HG03095 (cell line): ENCODE data around the gene PCDHAC2.

Experiments used
- ATAC-seq: cut with Tn5 transposase; IDR thresholded peaks from one replicate; pipeline ENCODE4 v1.9.1; 2021; ENCODE audit warnings: moderate library complexity; ENCODE audit not compliant: unreplicated experiment

The PCDHAC2 gene

DNA sequence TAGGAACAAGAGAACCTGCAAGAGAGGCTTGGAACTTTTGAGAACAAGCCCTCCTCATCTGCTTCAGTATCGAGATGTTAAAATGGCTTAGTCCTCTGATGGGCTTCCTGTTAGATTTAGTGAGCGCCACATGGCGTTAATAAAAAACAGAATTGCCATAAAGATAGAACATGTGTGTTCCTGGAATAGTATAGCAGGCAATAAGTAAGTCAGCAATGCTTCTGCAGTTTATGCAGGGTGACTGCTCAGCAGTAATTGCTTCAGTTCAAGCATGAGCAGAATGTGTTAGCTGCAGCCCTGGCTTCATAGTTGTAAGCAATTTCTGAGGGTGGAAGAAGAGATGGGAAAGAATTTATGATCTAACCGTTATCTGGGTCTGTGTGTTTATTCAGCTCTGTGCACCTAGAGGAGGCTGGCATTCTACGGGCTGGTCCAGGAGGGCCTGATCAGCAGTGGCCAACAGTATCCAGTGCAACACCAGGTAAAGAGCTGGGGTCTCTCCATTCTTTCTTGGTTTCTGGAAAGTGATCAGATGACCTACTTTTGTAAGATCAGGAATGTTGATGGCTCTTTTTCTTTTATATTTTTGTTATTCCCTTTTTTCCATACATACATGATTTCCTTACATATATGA lies 15.9 kb downstream of the PCDHAC2 start:
- no peak for ATAC-seq

DNA sequence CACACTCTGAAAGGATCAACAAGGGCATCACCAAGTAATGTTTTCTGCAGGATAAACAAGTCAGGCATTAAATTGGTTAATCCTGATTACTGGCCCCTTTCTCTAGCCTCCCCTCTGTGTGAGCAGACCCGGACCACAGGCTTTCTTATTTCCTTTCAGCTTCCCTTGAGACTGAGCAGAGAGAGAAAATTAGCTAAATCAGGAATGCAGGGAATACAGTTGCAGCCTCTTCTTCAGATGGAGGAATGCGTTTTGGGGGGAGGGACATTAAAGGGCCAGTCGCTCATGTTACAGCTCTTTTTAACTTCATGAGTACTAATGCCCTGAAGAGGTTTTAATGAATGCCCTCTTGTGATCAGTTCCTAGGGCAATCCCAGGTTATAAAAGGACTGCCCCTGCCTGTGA lies 19.8 kb downstream of the PCDHAC2 start:
- no peak for ATAC-seq

DNA sequence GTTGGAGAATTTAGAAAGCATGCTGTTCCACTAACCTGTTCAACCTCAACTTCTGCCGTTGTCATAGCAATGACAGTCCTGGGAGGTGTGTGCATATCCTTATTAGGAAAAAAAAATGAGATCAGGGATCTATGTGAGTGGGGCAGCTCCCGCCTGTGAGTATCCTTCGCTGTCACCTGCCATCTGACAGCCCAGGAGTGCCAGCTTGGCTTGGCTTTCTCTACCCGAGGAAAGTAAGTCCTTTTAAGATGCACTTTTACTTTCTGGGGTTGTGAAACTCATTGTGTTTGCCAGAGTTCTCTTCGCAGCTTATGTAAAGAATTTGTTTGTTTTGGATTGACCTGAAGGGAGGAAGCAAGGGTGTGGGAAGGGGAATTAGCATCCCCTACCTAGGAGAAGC lies 21.8 kb downstream of the PCDHAC2 start:
- no peak for ATAC-seq

DNA sequence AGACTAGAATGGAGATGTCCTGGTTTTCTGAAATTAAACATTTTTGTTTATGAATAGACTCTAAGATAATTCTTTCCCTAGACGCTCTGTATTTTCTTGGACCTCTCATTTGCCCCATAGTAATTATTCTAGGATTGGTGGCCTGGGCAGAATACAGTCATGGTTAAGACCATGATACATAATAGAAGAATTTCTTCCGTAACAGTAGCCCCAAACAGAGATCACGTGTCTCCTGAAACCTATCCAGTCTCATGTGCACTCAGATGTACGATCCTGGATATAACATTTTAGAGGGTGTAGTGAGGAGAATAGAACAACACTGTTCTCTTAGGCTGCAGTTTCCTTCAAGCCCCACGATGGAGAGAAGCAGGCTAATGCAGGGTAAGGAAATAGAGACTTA lies 22.3 kb downstream of the PCDHAC2 start:
- ATAC-seq: no peak

DNA sequence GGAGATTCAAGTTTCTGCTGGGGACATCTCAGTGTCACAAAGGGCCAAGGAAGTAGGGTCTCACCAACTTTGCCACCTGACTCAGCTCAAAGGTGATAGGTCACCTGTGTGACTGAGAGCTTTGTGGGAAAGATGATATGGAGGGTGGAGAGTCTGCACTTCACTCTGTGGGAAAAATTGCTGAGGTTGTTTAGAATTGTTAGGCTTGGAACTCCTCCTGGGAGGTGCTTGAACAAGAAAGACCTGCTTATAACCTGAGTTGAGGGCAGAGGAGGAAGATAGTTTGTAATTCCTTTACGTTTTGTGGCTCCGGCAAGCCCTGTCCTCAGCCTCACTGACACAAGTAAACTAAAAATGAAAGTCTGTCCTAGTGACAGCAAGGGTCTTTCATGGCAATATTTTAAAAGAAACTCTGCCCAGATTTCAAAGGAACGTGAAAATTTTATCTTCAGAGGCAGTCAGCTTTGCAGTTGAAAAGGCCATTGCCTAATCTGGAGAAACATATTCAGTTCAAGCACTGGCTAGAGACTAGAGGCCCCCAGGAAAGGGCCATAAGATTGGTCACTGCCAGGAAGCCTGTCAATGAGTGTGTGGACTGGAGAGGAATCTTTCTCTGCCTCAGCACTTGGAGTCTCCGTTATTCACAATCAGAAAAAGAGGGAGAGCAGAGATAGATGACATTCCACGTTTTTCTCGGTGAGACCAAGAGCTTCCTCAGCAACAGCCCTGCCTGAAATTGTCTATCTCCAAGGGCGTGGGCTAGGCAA lies 23.2 kb downstream of the PCDHAC2 start:
- no peak for ATAC-seq

DNA sequence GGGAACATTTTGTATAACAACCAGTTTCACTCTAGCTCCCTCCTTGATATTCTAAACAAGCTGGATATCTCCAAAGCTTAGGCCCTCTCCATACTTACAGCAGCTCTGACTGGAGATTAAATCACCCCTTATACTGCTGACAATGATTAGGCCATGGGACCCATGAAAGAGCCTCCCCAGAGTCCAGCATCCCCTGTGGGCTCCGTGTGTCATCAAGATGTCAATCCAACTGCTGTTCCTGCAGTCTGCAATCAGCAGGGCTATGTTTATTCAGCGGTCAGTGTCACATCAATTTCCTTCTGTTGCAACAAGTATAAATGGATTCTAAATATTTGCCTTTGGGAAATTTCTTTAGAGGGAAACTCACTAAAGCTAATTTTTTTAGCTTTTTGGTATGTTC lies 26.6 kb downstream of the PCDHAC2 start:
- no peak for ATAC-seq

DNA sequence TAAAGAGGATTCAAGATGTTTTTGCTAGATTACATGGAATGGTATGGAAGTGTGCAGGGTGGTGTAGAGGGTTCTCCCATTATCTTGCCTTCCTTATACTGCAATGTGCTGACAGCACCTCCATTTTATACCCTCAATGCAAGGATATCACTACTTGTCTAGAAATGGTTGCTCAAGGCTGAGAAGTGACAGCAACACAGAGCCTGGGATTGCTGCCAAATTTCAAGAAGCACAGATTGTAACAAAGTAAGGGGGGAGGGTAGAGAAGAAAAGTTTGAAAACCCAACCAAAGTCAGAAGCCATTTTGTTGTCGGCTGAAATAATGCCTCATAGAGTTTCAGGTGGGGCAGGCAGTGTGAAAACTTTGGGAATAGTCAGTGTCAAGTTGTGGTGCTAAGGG lies 29.8 kb downstream of the PCDHAC2 start:
- no peak for ATAC-seq

DNA sequence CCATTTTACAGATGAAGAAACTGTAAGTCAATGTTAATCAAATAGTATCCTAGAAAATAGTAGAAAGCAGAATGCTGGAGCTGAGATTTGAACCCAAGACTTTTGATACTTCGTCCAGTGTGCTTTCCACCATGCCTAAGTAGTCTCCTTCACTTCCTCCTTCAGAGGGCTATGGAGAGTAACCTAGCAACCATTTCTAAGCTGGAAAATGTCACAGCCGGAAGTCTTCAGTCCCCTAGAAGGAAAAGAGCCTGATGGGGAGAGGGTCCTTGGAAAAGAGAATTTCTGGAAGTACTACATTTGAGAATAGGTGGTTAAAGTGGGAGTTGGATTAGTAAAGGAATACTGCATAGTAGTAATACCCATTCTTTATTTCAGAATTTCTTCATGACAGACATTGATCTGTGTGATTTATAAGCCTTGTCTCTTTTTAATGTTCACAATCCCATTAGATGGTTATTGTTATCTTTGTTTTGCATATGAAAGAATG lies 32.7 kb downstream of the PCDHAC2 start:
- ATAC-seq: no peak

DNA sequence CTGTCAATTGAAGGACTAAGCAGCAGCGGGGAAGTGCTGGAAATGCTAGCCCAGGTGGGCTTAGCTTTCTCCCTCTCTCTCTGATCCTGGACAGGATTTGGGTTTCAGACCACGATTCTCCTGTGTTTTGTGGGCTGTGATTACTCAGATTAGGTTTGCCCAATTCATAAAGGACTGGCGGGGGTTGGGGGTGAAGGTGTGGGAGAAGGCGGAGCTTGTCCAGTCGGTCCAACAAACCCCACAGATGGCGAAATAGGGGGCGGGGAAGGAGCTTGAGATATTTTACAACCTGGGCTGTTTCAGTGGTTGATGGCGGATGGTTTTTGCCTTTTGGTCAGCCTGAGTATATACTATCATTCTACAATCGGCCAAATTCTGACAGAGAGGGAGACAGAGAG lies 35.2 kb downstream of the PCDHAC2 start:
- ATAC-seq: no peak

DNA sequence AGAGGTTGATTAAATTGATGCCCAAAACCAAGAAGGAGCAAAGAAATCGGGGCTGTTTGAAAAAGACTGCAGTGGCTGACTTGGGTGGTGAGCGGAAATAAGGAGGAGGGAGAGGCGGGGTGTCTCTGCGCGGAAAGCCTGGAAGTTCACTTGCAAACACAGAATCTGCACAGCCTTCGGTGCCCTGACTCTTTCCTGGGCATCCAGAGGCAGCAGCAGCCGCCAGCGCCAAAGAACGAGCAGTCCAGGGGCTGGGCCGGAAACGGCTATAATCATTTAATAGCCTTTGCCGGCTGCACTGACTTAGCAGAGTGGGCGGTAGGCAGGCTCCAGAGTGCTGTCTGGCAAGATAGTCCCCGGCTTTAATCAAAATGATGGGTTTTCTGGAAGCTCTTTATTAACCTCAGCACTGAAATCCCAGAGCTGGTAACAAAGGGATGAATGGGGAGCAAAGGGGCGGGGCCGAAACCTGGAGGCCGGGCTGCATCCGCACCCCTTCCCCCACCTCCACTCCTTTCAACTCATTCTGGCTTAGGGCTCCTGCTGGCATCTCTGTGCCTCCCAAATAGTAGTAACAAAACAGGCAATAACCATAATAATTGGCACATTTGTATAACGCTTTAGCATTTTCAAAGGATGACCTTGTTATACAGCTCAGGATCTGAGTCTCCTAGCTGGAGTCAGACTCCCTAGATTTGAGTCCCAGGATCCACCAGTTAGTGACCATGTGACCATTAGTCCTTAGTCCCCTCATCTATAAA lies 35.7 kb downstream of the PCDHAC2 start:
- ATAC-seq: no peak

DNA sequence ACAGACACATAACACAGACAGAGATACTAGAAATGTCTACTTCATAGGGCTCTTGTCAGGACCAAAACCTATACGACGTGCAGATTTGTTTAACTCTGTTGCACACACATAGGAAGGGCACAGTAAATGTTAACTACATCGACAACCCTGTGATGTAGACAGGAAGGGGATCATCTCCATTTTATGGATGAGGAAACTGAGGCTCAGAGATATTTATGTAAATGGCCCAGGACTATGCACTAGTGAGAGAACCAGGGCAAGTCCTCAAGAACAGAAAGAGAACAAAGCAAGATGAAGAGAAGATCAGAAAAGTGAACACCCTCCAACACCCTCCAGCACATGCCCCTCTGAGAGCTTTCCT lies 36.3 kb downstream of the PCDHAC2 start:
- ATAC-seq: no peak

DNA sequence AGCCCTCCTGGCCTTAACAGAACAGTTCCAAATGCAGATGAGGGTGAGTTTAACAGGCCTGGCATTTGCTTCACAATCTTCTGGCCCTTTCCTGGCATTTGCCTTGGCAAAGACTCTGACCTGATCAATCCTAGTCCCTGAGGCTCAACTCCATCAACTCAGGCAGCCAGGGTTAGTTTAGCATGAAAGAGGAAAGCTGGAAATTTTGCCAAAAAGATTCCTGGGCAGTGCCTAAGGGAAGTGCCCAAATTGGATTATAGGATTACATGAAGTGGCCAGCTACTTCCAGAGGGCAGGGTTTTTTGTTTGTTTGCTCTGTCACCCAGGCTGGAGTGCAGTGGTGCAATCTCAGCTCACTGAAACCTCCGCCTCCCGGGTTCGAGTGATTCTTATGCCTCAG lies 36.8 kb downstream of the PCDHAC2 start:
- ATAC-seq: no peak

DNA sequence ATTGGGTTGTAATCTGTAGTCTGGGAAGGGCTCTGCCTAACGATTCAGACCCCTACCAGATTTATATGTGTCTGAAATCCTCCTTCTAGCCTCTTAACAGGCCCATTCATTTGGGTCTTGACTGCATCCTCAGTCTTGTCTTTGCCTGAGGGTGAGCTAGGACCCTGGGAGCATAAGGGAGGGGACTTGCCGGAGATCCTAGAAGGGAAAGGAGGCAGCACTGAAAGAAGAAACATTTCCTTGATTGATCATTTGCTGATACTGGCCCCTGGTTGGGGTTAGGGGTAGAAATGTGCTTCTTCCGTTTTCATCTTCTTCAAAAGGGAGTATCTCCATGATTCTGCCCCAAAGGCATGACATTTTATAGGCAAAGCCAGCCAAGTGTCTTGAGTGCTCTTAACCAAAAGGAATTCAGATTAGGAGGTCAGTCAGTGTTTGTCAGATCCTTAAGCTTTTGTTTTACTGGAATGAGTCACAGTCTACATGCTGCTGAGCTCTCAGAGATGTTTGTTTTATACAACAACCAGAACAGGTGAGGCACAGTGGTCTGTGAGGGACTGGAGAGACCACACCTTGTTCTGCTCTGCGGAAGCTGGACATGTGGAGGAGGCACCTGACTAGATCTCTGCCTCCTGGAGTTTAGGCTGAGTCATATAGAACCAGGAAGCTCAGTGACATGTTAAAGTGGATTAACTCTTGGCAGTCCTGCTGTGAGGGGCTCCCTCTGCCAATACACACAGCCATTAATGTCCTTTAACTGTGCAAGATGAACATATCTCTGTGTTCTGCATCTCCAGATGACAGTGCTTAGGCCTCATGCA lies 37.7 kb downstream of the PCDHAC2 start:
- no peak for ATAC-seq

DNA sequence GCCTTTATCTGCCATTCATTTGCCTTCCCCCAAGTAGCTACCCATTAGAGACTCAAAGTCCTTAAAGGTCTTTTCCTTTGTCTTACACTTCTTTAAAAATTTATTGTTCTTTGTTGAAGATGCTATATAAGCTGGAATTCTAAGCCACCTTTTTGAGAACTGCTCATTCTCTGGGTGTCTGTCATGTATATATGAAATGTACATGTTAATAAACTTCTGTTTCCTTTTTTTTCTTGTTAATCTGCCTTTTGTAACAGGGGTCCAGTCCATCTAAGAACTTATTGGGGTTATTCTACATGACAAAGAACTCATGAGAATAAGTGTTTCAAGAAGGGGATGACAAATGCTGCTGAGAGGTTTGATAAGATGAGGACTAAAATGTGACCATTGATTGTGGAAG lies 41.5 kb downstream of the PCDHAC2 start:
- no peak for ATAC-seq

DNA sequence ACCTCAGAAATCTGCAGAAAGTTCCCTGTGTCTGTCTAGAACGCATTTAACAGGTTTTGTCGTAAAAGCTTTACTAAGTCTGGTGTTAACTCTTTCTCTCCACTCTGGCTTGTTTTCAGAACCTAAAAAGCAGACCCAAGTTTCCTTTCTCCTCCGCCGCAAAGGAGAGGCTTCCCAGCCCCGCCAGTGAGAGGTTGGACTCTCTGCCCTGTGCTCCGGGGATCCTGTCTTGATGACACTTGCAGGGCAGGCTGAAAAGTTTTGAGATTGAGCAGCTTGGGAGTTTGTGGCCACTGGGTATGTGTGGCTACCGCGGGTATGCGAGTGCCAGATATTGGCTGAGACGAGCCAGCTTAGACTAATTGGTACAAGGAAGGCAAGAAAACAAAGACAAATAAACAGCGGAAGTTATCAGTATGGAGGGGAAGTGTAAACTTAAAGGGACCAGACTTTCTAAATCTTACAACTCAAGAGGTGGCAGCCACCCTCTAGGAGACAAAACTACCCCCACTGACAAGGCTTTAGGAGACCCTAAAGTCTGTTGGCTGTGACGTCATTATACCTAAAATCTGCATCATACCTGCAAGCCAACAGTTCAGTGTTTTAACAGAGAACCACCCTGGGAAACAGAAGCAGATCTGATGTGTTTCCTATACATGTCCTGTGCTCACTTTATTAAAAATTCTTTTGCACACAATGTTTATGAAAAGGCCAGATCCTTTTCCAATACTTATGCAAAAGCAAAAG lies 43.9 kb downstream of the PCDHAC2 start:
- no peak for ATAC-seq

DNA sequence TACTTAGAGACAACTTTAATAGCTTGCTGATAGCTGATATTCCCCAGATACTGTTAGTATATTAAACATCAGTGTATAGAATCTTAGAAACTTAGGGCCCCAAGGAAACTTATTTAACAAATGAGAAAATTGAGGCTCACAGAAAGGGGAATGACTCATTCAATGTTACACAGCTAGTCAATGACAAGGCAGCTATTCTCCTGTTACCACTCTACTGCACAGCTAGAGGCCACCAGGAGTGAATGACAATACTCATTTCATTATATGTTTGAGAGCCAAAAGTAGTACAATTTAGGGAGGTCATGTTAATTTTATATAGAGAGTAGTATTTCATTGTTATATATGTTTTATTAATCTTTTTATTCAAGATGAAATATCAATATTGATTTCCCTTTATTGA lies 51.7 kb downstream of the PCDHAC2 start:
- no peak for ATAC-seq
